K562 (cell line): ENCODE results near the gene TMEM154. TPM values are rescaled to one million over a fixed set of nuclear protein-coding genes. Genes with fewer than 3 reads are reported as not detected.
A peak's percentile ranks its signal among the peaks of the same experiment; 100 is the strongest.

Source experiments
- ATAC-seq: fragments of 200-7000 bp; cut with Tn5 transposase; 3 replicates; pipeline ENCODE4 v1.9.1; 2020; ENCODE audit warnings: moderate library complexity
- BruUV-seq: library from RNA; stranded (reverse); fragments of 400-500 nt; replicated peaks from 2 replicates; lab custom pipeline; 2021; lab: Mats Ljungman, UMichigan
- CTCF ChIA-PET: fragments of 300-600 bp; formaldehyde crosslinking; extraction: SDS; loops from one replicate; lab custom pipeline; 2021; ENCODE audit warnings: low intra/inter-chr PET ratio; lab: Yijun Ruan, JAX
- POLR2A ChIA-PET: fragments of 300-600, 350-650 bp; sonication (Branson Sonifier 250); formaldehyde crosslinking; extraction: SDS; loops from one replicate; lab custom pipeline; 2021; ENCODE audit warnings: antibody characterized with exemption, inconsistent platforms; lab: Yijun Ruan, JAX
- DNase-seq, 4 experiments: peaks; one replicate each; pipeline versions ENCODE4 v3.0.0 to v3.0.0-alpha.2; 2011 to 2018; ENCODE audit warnings: low spot score in 3 of 4, mixed read lengths in 3 of 4; ENCODE audit errors: extremely low read depth in 1 of 4
- FAIRE-seq: peaks from 2 replicates; lab custom pipeline; 2011; peaks lifted over from hg19 to GRCh38; lab: Jason Lieb, UNC
- H2AFZ ChIP-seq: 2 replicates; pipeline ENCODE4 v1.6.0; 2011; ENCODE audit warnings: low read depth, low read length, control low read depth, inconsistent platforms
- H3K27ac ChIP-seq: fragments of 200-600 bp; 3 replicates; pipeline ENCODE4 v1.8.0; 2011; ENCODE audit warnings: low read depth, mild to moderate bottlenecking, control low read depth, inconsistent platforms, low read length, moderate library complexity, mixed read lengths; ENCODE audit errors: extremely low read depth
- H3K27me3 ChIP-seq, 2 experiments: fragments of 300-600 bp in 1 of 2; 2 replicates in 1 of 2; 3 replicates in 1 of 2; pipeline versions ENCODE4 v1.6.0 to v1.8.0; 2011; ENCODE audit warnings: inconsistent platforms in 2 of 2, low read length in 2 of 2, mild to moderate bottlenecking in 1 of 2, mixed read lengths in 1 of 2, moderate library complexity in 1 of 2; ENCODE audit not compliant: control insufficient read depth in 2 of 2, insufficient read depth in 2 of 2
- H3K36me3 ChIP-seq: fragments of 300-600 bp; 3 replicates; pipeline ENCODE4 v1.8.0; 2011; ENCODE audit warnings: mild to moderate bottlenecking, low read length, inconsistent platforms; ENCODE audit not compliant: control insufficient read depth, insufficient read depth
- H3K4me1 ChIP-seq, 2 experiments: fragments of 200-600 bp in 1 of 2; replicated peaks in 1 of 2; 2 replicates in 1 of 2; 3 replicates in 1 of 2; pipeline versions ENCODE4 v1.5.1 to v1.8.0; 2011; ENCODE audit warnings: inconsistent platforms in 2 of 2, low read length in 2 of 2, mild to moderate bottlenecking in 1 of 2, mixed read lengths in 1 of 2, moderate library complexity in 1 of 2; ENCODE audit not compliant: control insufficient read depth in 2 of 2, insufficient read depth in 2 of 2
- H3K4me2 ChIP-seq: 2 replicates; pipeline ENCODE4 v1.6.1; 2011; ENCODE audit warnings: low read length, control low read depth, inconsistent platforms, mixed read lengths; ENCODE audit not compliant: insufficient read depth
- H3K4me3 ChIP-seq: fragments of 200-600 bp; sonication (generic), shearing (Covaris generic); 2 replicates; pipeline ENCODE4 v1.5.1; 2016; ENCODE audit warnings: control low read depth, inconsistent platforms
- H3K79me2 ChIP-seq: fragments of 200-600 bp; 3 replicates; pipeline ENCODE4 v1.8.0; 2011; ENCODE audit warnings: low read length, inconsistent platforms; ENCODE audit not compliant: control insufficient read depth, insufficient read depth
- H3K9ac ChIP-seq, 2 experiments: 2 replicates each; pipeline versions ENCODE4 v1.6.0 to v1.6.1; 2011; ENCODE audit warnings: low read depth in 2 of 2, low read length in 2 of 2, control low read depth in 1 of 2, inconsistent platforms in 1 of 2, mild to moderate bottlenecking in 1 of 2, mixed read lengths in 1 of 2; ENCODE audit not compliant: insufficient read depth in 1 of 2
- H3K9me1 ChIP-seq: one replicate; pipeline ENCODE4 v1.6.0; 2011; ENCODE audit warnings: inconsistent platforms, mild to moderate bottlenecking, low read length, moderate library complexity; ENCODE audit not compliant: control insufficient read depth, insufficient read depth
- H3K9me3 ChIP-seq: replicated peaks from 2 replicates; pipeline ENCODE4 v1.5.1; 2011; ENCODE audit warnings: low read depth, low read length, inconsistent platforms; ENCODE audit not compliant: control insufficient read depth, insufficient read depth
- H4K20me1 ChIP-seq: replicated peaks from 2 replicates; pipeline ENCODE4 v1.6.1; 2011; ENCODE audit warnings: low read length, inconsistent platforms, mixed read lengths; ENCODE audit not compliant: control insufficient read depth, insufficient read depth
- ARID4B ChIP-seq: sonication (generic); formaldehyde crosslinking; IDR thresholded peaks from 2 replicates; pipeline ENCODE4 v1.8.0; 2022; ENCODE audit warnings: mild to moderate bottlenecking, missing genetic modification reagents
- ELF1 ChIP-seq: fragments of 200-800 bp; sonication (Bioruptor generic); IDR thresholded peaks from 2 replicates; pipeline ENCODE4 v1.6.1; 2016; ENCODE audit warnings: missing genetic modification characterization, missing compliant biosample characterization
- NELFE ChIP-seq: IDR thresholded peaks from 2 replicates; pipeline ENCODE4 v1.6.1; 2011; ENCODE audit warnings: mild to moderate bottlenecking; ENCODE audit not compliant: insufficient read depth, insufficient read length
- RBM25 ChIP-seq: fragments of 200-400 bp; formaldehyde crosslinking; IDR thresholded peaks from 2 replicates; pipeline ENCODE4 v1.6.1; 2018; ENCODE audit warnings: low read length, low read depth, moderate library complexity; ENCODE audit not compliant: severe bottlenecking
- SMC3 ChIP-seq: conservative IDR thresholded peaks from 2 replicates; pipeline ENCODE4 v1.6.1; 2011; ENCODE audit warnings: low read depth, low read length, improper control_type of control experiment; ENCODE audit not compliant: insufficient read depth
- ZNF24 ChIP-seq: fragments of 450-650 bp; IDR thresholded peaks from 2 replicates; pipeline ENCODE4 v1.6.1; 2016
- ZNF311 ChIP-seq: fragments of 250-450 bp; sonication (Bioruptor Pico); IDR thresholded peaks from 2 replicates; pipeline ENCODE4 v1.4.0; 2020; ENCODE audit warnings: mild to moderate bottlenecking, moderate library complexity
- ZNF561 ChIP-seq: fragments of 450-650 bp; formaldehyde crosslinking; conservative IDR thresholded peaks from 2 replicates; pipeline ENCODE4 v1.4.0; 2020; ENCODE audit warnings: mild to moderate bottlenecking, moderate library complexity
- ZNF79 ChIP-seq: fragments of 250-450 bp; sonication (Bioruptor Pico); IDR thresholded peaks from 2 replicates; pipeline ENCODE4 v1.4.0; 2020; ENCODE audit warnings: low read depth, mild to moderate bottlenecking, moderate library complexity
- WGBS: fragments of 100-300 bp; shearing (Covaris generic); methylation state at CpG from one replicate; pipeline ENCODE4 v1.1.6; 2016; ENCODE audit warnings: low coverage, mixed read lengths; ENCODE audit not compliant: insufficient coverage; ENCODE audit errors: missing lambda C conversion rate; 5-methylcytosine and 5-hydroxymethylcytosine counted together
- in situ Hi-C: fragments of 300-500 bp; cut with MboI; formaldehyde crosslinking; loops from 4 replicates; pipeline ENCODE4 v1.15.0; 2018; ENCODE audit warnings: inconsistent platforms, mixed read lengths
- intact Hi-C: fragments of 100-400 bp; cut with micrococcal nuclease; formaldehyde crosslinking; loops from 2 replicates; pipeline ENCODE4 v1.14.2; 2022
- polyA plus RNA-seq, 8 experiments: library from polyadenylated mRNA; depleted of rRNA in 4 of 8; stranded (reverse) in 5 of 8; unstranded in 3 of 8; fragments of >200 nt; fragmentation: Nextera tagmentation in 2 of 8; fragmentation: Illumina TruSeq in 1 of 8; extraction: Ambion mirVana in 2 of 8; extraction: Trizol in 1 of 8; gene quantifications; 2 replicates each; pipeline versions ENCODE4 v1.2.1 to v1.2.3, GENCODE V29; 2011 to 2014; ENCODE audit warnings: inconsistent platforms in 1 of 8, missing spikeins in 1 of 8
- total RNA-seq, 7 experiments: library from RNA; depleted of rRNA in 6 of 7; stranded (reverse); fragments of >200 nt in 6 of 7; fragmentation: Illumina TruSeq in 2 of 7; extraction: Trizol in 2 of 7; gene quantifications; 2 replicates each; pipeline versions ENCODE4 v1.2.1 to v1.2.3, GENCODE V29; 2011 to 2021; ENCODE audit warnings: low replicate concordance in 1 of 7

The TMEM154 gene
- total and polyA plus RNA-seq, 9 of the 15 experiments (the other 6 are each of a cell fraction or from before 2014, with no cell fraction given) = 0.13 to 1.8 (median 0.58) TPM

DNA sequence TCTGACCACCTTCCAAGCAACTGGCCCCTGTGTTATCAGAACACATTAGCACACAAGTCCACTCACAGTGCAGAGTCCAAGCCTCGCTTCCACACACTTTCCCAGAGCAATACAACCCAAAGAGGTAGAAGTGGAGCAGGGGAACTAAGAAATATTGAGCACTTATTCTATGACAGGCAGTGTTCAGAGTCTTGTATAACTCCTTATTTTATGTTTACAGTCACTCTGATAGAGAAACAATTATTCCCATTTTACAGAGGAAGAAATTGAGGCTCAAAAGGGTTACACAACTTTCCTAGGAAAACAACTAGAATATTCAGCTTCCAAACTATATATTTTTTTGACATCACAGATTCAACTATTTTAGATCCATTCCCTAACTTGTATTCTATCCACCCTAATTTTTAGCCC, 18.3 kb upstream of the TMEM154 start:
- H3K9me3 ChIP-seq = no peaks in the 10 kb centered on the region
- BruUV-seq = no TSS peak
- no peaks in the 10 kb centered on the region for H3K4me1 ChIP-seq
- H2AFZ ChIP-seq = no peak overlapping the region
- no peaks in the 10 kb centered on the region for H3K9me1 ChIP-seq
- no peak overlapping the region for H3K27ac ChIP-seq
- H3K79me2 ChIP-seq = no peaks in the 10 kb centered on the region
- H3K4me2 ChIP-seq = no peak overlapping the region
- H3K27me3 ChIP-seq = peaks cover 3 to 10% of the 10 kb centered on the region in 2 experiments; a peak in 3 of 5 replicates
- no peak for FAIRE-seq
- TF ChIP-seq RBM25 (peak; percentile 58), NELFE (no peak), ZNF311 (no peak), ZNF561 (CRISPR knock-in tag) (no peak), ELF1 (tag) (no peak), ARID4B (no peak), ZNF79 (CRISPR knock-in tag) (no peak), ZNF24 (no peak), SMC3 (no peak)
- TF ChIP-seq, all 486 proteins: peak for 1
- intact Hi-C loops = no loop called here
- 0% methylated on average over 1 of the region's 1 CpG for WGBS
- Histone ChIP-seq H3K36me3 (no peaks in the 10 kb centered on the region), H3K4me3 (no peak overlapping the region), H3K9ac (no peak overlapping the region), H4K20me1 (no peaks in the 10 kb centered on the region)
- ATAC-seq (no peak), DNase-seq (no peak)
- CTCF ChIA-PET = no interaction called here
- POLR2A ChIA-PET = no interaction called here
- in situ Hi-C loops = no loop called here
